ENCODE results near the gene NSRP1.
"Not testable (repeated sequence)": the region's sequence is repeated elsewhere in the genome, so short reads cannot be mapped to it uniquely, and the experiment has no call there.

NSRP1 gene

GRCh38 chr17:30200106-30200505 lies 83.5 kb downstream of the NSRP1 start:
- Histone ChIP-seq H3K27ac (ENCODE audit: low read depth, low read length) (no peak overlapping the region), H3K27me3 (ENCODE audit: control insufficient read depth, low read length) (peaks cover 3% of the 10 kb centered on the region; the same call in 1 of the 2 replicates), H3K36me3 (ENCODE audit: control insufficient read depth, low read length) (no peaks in the 10 kb centered on the region), H3K4me3 (ENCODE audit: low read length) (no peak overlapping the region), H4K20me1 (ENCODE audit: control insufficient read depth, insufficient read depth, low read depth, low read length) (no peaks in the 10 kb centered on the region), H3K79me2 (ENCODE audit: control insufficient read depth, low read length) (no peaks in the 10 kb centered on the region), H3K4me1 (ENCODE audit: control insufficient read depth, low read length) (no peaks in the 10 kb centered on the region), H3K4me2 (ENCODE audit: low read length) (no peak overlapping the region), H3K9me2 (replicated peaks; ENCODE audit: control insufficient read depth, low read length) (no peaks in the 10 kb centered on the region), H3K9me3 (ENCODE audit: control insufficient read depth, insufficient read depth, low read length) (no peaks in the 10 kb centered on the region), H3F3A (ENCODE audit: control insufficient read depth, insufficient read depth) (no peaks in the 10 kb centered on the region)
- no peak for TF ChIP-seq CTCF (IDR thresholded peaks at IDR 0.05; ENCODE audit: low read depth, low read length, poor library complexity, severe bottlenecking)
- no peak for TF ChIP-seq EZH2phosphoT487 (IDR thresholded peaks at IDR 0.05; ENCODE audit: borderline replicate concordance, low read length)

GRCh38 chr17:30200656-30201055 lies 84.0 kb downstream of the NSRP1 start:
- H3K36me3 ChIP-seq (ENCODE audit: control insufficient read depth, low read length); H3K27me3 ChIP-seq (ENCODE audit: control insufficient read depth, low read length); H3K79me2 ChIP-seq (ENCODE audit: control insufficient read depth, low read length); H4K20me1 ChIP-seq (ENCODE audit: control insufficient read depth, insufficient read depth, low read depth, low read length); H3K4me2 ChIP-seq (ENCODE audit: low read length); H3F3A ChIP-seq (ENCODE audit: control insufficient read depth, insufficient read depth); H3K4me3 ChIP-seq (ENCODE audit: low read length); H3K9me3 ChIP-seq (ENCODE audit: control insufficient read depth, insufficient read depth, low read length); H3K9me2 ChIP-seq (replicated peaks; ENCODE audit: control insufficient read depth, low read length); H3K27ac ChIP-seq (ENCODE audit: low read depth, low read length); H3K4me1 ChIP-seq (ENCODE audit: control insufficient read depth, low read length): not testable (repeated sequence)

- H3K4me1 ChIP-seq (ENCODE audit: control insufficient read depth, low read length), result no peaks in the 10 kb centered on the region
- H3F3A ChIP-seq (ENCODE audit: control insufficient read depth, insufficient read depth), result no peaks in the 10 kb centered on the region
- H3K36me3 ChIP-seq (ENCODE audit: control insufficient read depth, low read length), result no peaks in the 10 kb centered on the region
- no peaks in the 10 kb centered on the region for H3K9me2 ChIP-seq (replicated peaks; ENCODE audit: control insufficient read depth, low read length)
- H3K4me3 ChIP-seq (ENCODE audit: low read length), result no peak overlapping the region
- no peaks in the 10 kb centered on the region for H3K9me3 ChIP-seq (ENCODE audit: control insufficient read depth, insufficient read depth, low read length)
- TF ChIP-seq CTCF (IDR thresholded peaks at IDR 0.05; ENCODE audit: low read depth, low read length, poor library complexity, severe bottlenecking) (no peak), EZH2phosphoT487 (IDR thresholded peaks at IDR 0.05; ENCODE audit: borderline replicate concordance, low read length) (no peak)
- H3K27ac ChIP-seq (ENCODE audit: low read depth, low read length), result no peak overlapping the region
- H3K4me2 ChIP-seq (ENCODE audit: low read length), result no peak overlapping the region
- peaks cover 15% of the 10 kb centered on the region for H3K27me3 ChIP-seq (ENCODE audit: control insufficient read depth, low read length)
- H3K79me2 ChIP-seq (ENCODE audit: control insufficient read depth, low read length), result no peaks in the 10 kb centered on the region
- no peaks in the 10 kb centered on the region for H4K20me1 ChIP-seq (ENCODE audit: control insufficient read depth, insufficient read depth, low read depth, low read length)
These were observed 86.9 kb downstream of the NSRP1 start for GRCh38 chr17:30203471-30203981.

GRCh38 chr17:30207655-30208054 lies 91.0 kb downstream of the NSRP1 start:
- Histone ChIP-seq H3K9me2 (replicated peaks; ENCODE audit: control insufficient read depth, low read length) (no peaks in the 10 kb centered on the region), H3K27me3 (ENCODE audit: control insufficient read depth, low read length) (peaks cover 16% of the 10 kb centered on the region), H4K20me1 (ENCODE audit: control insufficient read depth, insufficient read depth, low read depth, low read length) (no peaks in the 10 kb centered on the region), H3K79me2 (ENCODE audit: control insufficient read depth, low read length) (no peaks in the 10 kb centered on the region), H3K27ac (ENCODE audit: low read depth, low read length) (no peak overlapping the region), H3K4me1 (ENCODE audit: control insufficient read depth, low read length) (no peaks in the 10 kb centered on the region), H3K4me2 (ENCODE audit: low read length) (no peak overlapping the region), H3K4me3 (ENCODE audit: low read length) (no peak overlapping the region), H3K36me3 (ENCODE audit: control insufficient read depth, low read length) (no peaks in the 10 kb centered on the region), H3F3A (ENCODE audit: control insufficient read depth, insufficient read depth) (no peaks in the 10 kb centered on the region), H3K9me3 (ENCODE audit: control insufficient read depth, insufficient read depth, low read length) (no peaks in the 10 kb centered on the region)
- TF ChIP-seq CTCF (IDR thresholded peaks at IDR 0.05; ENCODE audit: low read depth, low read length, poor library complexity, severe bottlenecking) (no peak), EZH2phosphoT487 (IDR thresholded peaks at IDR 0.05; ENCODE audit: borderline replicate concordance, low read length) (no peak)

Measured in DOHH2 (cell line).